Glomerular visceral epithelial cell (primary cell): ENCODE data around the gene FILIP1L.

Source experiments
- DNase-seq: peaks from one replicate; pipeline ENCODE4 v3.0.0-alpha.2; 2016; ENCODE audit errors: extremely low spot score

The FILIP1L gene

GRCh38 chr3:99871231-99872045 lies 242.9 kb downstream of the FILIP1L start:
- DNase-seq = no peak

- DNase-seq = no peak
These were observed 243.6 kb downstream of the FILIP1L start for GRCh38 chr3:99870712-99871111.

- DNase-seq = no peak
These were observed 244.7 kb downstream of the FILIP1L start for GRCh38 chr3:99869621-99870020.

GRCh38 chr3:99868311-99868646 lies 246.0 kb downstream of the FILIP1L start:
- peak; percentile 28 for DNase-seq

GRCh38 chr3:99867594-99868310 lies 246.5 kb downstream of the FILIP1L start:
- no peak for DNase-seq

- DNase-seq = peak; percentile 79
These were observed 248.0 kb downstream of the FILIP1L start for GRCh38 chr3:99866261-99866761.

- DNase-seq = no peak
These were observed 249.0 kb downstream of the FILIP1L start for GRCh38 chr3:99865321-99865720.

GRCh38 chr3:99864289-99864688 lies 250.0 kb downstream of the FILIP1L start:
- DNase-seq = no peak

GRCh38 chr3:99863588-99863987 lies 250.7 kb downstream of the FILIP1L start:
- no peak for DNase-seq

- no peak for DNase-seq
These were observed 251.3 kb downstream of the FILIP1L start for GRCh38 chr3:99863002-99863401.

- peak; percentile 57 for DNase-seq
These were observed 252.1 kb downstream of the FILIP1L start for GRCh38 chr3:99862208-99862607.

GRCh38 chr3:99861216-99861615 lies 253.1 kb downstream of the FILIP1L start:
- no peak for DNase-seq

- peak; percentile 78 for DNase-seq
These were observed 254.5 kb downstream of the FILIP1L start for GRCh38 chr3:99859825-99860224.

GRCh38 chr3:99858469-99858868 lies 255.8 kb downstream of the FILIP1L start:
- no peak for DNase-seq

GRCh38 chr3:99857278-99857677 lies 257.0 kb downstream of the FILIP1L start:
- no peak for DNase-seq

- no peak for DNase-seq
These were observed 257.7 kb downstream of the FILIP1L start for GRCh38 chr3:99856437-99857220.

GRCh38 chr3:99855900-99856299 lies 258.4 kb downstream of the FILIP1L start:
- no peak for DNase-seq

- no peak for DNase-seq
These were observed 259.5 kb downstream of the FILIP1L start for GRCh38 chr3:99854756-99855298.

GRCh38 chr3:99852851-99853250 lies 261.4 kb downstream of the FILIP1L start:
- no peak for DNase-seq

GRCh38 chr3:99851955-99852354 lies 262.3 kb downstream of the FILIP1L start:
- no peak for DNase-seq

- no peak for DNase-seq
These were observed 263.7 kb downstream of the FILIP1L start for GRCh38 chr3:99850608-99851007.

GRCh38 chr3:99848433-99848832 lies 265.9 kb downstream of the FILIP1L start:
- DNase-seq = no peak
